ENCODE results near the gene LRRC3B.

- TF ChIP-seq POLR2A (IDR thresholded peaks at IDR 0.05) = no peak
- TF ChIP-seq CTCF (IDR thresholded peaks at IDR 0.05) = no peak
- TF ChIP-seq EP300 (IDR thresholded peaks at IDR 0.05) = no peak
Observed at GRCh38 chr3:26637698-26638097, 15.1 kb downstream of the LRRC3B start.
